ENCODE measurements around the gene ACP7. TPM values are rescaled to one million over a fixed set of nuclear protein-coding genes. Genes with fewer than 3 reads are reported as not detected.

ACP7 gene
- total RNA-seq, 1 donor from 2014 or later = 0.46 TPM

DNA sequence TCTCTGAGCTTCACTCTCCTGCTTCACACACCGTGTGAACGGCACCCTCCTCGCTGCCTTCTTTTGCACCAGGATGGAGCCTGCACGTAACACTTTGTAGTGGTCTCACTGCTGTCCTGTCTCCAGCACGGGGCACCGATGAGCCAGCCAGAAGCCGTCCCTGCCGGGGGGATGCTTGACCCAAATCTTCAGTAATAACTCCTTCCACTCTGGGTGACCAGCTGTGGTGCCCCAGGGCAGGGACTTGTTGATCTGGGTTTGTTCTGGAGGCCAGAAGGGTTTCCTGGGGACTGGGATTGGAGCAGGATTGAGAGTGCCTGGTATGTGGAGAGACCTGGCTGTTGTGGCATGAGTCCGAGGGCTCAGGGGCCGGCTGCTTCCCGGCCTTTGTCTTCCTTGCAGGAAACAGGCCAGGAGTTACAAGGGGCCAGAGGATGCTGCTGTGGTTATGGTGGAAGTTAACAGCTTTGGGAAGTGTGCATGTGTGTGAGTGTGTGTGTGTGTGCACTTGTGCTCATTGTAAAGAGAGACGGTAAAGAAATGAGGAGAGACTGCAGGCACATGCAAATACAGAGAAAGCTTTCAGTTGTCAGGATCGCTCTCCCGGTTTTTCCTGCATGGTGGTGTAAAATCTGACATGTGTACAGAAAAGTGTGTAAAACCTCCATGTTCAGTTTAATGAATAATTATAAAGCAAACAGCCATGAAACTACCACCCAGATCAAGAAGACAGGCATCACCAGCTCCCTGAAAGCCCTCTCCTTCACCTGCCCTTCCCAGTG, 60.3 kb downstream of the ACP7 start:
- H3K27ac Mint-ChIP-seq (ENCODE audit: unreplicated experiment) = peak overlapping the region; percentile 98

DNA sequence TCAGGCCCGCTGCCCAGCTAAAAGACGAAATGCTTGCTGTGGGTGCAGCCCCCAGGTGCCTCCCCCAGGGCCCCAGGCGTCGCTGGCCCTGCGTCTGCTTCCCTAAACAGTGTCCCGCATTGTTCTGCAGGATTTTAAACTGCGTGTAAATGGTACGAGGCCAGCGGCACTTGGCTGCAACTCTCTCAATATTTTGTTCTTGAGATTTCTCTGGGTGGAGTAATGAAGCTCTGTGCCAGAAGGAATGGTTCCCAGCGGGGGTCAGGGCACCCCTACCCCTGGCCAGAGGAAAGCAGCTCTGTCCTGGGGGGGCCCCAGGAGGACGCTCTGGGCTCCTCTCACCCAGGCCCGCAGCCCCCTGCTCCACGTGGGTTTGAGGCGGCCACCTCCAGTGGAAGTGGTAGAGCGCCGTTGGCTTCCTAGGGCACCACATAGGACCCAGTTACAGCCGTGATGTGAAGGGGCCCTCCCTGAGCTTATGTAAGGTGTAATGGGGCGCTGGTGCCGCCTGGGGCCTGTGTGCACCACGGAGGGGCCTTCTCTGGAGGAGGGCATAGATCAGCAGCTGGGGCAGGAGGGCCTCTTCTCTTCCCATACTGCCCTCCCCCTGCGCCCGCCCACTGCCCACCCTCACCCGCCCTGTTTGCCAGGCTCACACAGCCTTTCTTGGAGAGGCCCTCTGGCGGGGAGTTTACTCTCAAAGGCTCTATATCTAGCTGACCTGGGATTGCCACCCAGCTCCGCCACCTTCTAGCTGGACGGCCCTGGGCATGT, 61.2 kb downstream of the ACP7 start:
- TF ChIP-seq, protein P1, sequence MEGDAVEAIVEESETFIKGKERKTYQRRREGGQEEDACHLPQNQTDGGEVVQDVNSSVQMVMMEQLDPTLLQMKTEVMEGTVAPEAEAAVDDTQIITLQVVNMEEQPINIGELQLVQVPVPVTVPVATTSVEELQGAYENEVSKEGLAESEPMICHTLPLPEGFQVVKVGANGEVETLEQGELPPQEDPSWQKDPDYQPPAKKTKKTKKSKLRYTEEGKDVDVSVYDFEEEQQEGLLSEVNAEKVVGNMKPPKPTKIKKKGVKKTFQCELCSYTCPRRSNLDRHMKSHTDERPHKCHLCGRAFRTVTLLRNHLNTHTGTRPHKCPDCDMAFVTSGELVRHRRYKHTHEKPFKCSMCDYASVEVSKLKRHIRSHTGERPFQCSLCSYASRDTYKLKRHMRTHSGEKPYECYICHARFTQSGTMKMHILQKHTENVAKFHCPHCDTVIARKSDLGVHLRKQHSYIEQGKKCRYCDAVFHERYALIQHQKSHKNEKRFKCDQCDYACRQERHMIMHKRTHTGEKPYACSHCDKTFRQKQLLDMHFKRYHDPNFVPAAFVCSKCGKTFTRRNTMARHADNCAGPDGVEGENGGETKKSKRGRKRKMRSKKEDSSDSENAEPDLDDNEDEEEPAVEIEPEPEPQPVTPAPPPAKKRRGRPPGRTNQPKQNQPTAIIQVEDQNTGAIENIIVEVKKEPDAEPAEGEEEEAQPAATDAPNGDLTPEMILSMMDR (IDR thresholded peaks at IDR 0.05; ENCODE audit: unreplicated experiment) = no peak
- Mint-ChIP-seq H3K4me1 (ENCODE audit: unreplicated experiment) (peaks cover 41% of the 10 kb centered on the region), H3K36me3 (ENCODE audit: low read depth, unreplicated experiment) (peaks cover 3% of the 10 kb centered on the region), H3K4me3 (ENCODE audit: unreplicated experiment) (no peak overlapping the region), H3K9me3 (ENCODE audit: unreplicated experiment) (no peaks in the 10 kb centered on the region), H3K27ac (ENCODE audit: unreplicated experiment) (peak overlapping the region; percentile 98), H3K27me3 (ENCODE audit: unreplicated experiment) (peaks cover 5% of the 10 kb centered on the region)
- DNase-seq (ENCODE audit: low spot score) = no peak

More for the DNA sequence above, 60.3 kb downstream of the ACP7 start:
- Mint-ChIP-seq H3K4me1 (ENCODE audit: unreplicated experiment) (peaks cover 46% of the 10 kb centered on the region), H3K9me3 (ENCODE audit: unreplicated experiment) (no peaks in the 10 kb centered on the region), H3K4me3 (ENCODE audit: unreplicated experiment) (peak overlapping the region; percentile 76), H3K36me3 (ENCODE audit: low read depth, unreplicated experiment) (peaks cover 3% of the 10 kb centered on the region), H3K27me3 (ENCODE audit: unreplicated experiment) (peaks cover 8% of the 10 kb centered on the region)
- TF ChIP-seq, protein P1 (IDR thresholded peaks at IDR 0.05; ENCODE audit: unreplicated experiment) = no peak
- DNase-seq (ENCODE audit: low spot score) = peak; percentile 75

DNA sequence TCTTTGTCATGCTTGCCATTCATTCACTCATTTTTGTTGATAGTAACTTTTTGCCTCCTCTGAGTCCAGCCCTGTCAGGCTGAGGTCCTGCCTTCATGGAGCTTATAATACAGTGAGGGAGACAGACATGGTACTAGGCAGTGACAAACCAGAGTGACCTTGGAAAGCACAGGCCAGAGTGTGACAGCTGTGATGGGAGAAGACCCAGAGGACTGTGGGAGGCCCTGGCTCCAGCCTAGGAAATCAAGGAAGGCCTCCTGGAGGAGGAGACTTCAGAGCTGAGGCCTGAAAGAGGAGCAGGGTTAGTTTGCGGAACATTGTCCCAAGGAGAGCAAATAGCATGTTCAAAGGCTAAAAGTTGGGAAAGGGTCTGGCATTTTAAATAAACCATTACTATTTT, 61.9 kb downstream of the ACP7 start:
- H3K27me3 Mint-ChIP-seq (ENCODE audit: unreplicated experiment) = peaks cover 5% of the 10 kb centered on the region
- H3K9me3 Mint-ChIP-seq (ENCODE audit: unreplicated experiment) = no peaks in the 10 kb centered on the region
- H3K36me3 Mint-ChIP-seq (ENCODE audit: low read depth, unreplicated experiment) = peaks cover 3% of the 10 kb centered on the region
- TF ChIP-seq, protein P1 (IDR thresholded peaks at IDR 0.05; ENCODE audit: unreplicated experiment) = no peak
- DNase-seq (ENCODE audit: low spot score) = no peak
- no peak overlapping the region for H3K4me3 Mint-ChIP-seq (ENCODE audit: unreplicated experiment)
- peak overlapping the region; percentile 86 for H3K27ac Mint-ChIP-seq (ENCODE audit: unreplicated experiment)
- peaks cover 41% of the 10 kb centered on the region for H3K4me1 Mint-ChIP-seq (ENCODE audit: unreplicated experiment)

DNA sequence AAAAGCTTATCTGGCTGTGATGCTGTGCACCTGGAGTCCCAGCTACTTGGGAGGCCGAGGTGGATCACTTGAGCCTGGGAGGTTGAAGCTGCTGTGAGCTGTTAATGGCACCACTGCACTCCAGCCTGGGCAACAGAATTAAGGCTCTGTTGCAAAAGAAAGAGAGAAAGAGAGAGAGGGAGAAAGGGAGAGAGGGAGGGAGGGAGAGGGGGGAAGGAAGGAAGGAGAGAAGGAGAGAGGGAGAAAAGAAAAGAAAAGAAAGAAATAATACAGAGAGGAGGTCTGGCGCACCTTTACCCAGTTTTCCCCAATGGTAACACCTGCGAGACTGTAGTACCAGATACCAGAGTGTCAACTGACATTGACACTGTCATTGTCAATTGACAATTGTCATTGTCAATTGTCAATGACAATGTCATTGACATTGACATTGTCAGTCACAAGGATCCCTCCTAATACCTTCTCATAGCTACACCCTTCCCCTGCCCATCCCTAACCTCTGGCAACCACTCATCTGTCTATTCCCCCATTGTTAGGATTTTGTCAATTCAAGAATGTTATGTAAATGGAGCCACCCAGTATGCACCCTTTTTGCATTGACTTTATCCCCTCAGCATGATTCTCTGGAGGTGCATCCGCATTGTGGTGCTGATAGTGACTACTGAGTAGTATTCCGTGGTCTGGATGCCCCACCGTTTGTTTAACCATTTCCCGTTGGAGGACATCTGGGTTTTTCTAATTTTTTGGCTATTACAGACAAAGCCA, 62.7 kb downstream of the ACP7 start:
- H3K36me3 Mint-ChIP-seq (ENCODE audit: low read depth, unreplicated experiment) = peaks cover 3% of the 10 kb centered on the region
- H3K27ac Mint-ChIP-seq (ENCODE audit: unreplicated experiment) = peak overlapping the region; percentile 9
- peaks cover 40% of the 10 kb centered on the region for H3K4me1 Mint-ChIP-seq (ENCODE audit: unreplicated experiment)
- H3K27me3 Mint-ChIP-seq (ENCODE audit: unreplicated experiment) = peaks cover 3% of the 10 kb centered on the region
- no peak overlapping the region for H3K4me3 Mint-ChIP-seq (ENCODE audit: unreplicated experiment)
- H3K9me3 Mint-ChIP-seq (ENCODE audit: unreplicated experiment) = no peaks in the 10 kb centered on the region
- no peak for DNase-seq (ENCODE audit: low spot score)
- TF ChIP-seq, protein P1 (IDR thresholded peaks at IDR 0.05; ENCODE audit: unreplicated experiment) = no peak
